Cardiac septum (tissue), 1 donor: Measurements from ENCODE around the gene OR5H15. TPM values are rescaled to one million over a fixed set of nuclear protein-coding genes. Genes with fewer than 3 reads are reported as not detected.
"Not testable (repeated sequence)": the region's sequence is repeated elsewhere in the genome, so short reads cannot be mapped to it uniquely, and the experiment has no call there.

Experiments
- DNase-seq: peaks from one replicate; pipeline ENCODE4 v3.0.0-alpha.2; 2020; ENCODE audit warnings: low spot score
- intact Hi-C: fragments of 100-400 bp; cut with DNase I; formaldehyde crosslinking; loops from one replicate; pipeline ENCODE4 v1.14.0; 2022
- long read RNA-seq: library from polyadenylated mRNA; unstranded; transcript quantifications from one replicate; pipeline ENCODE4 v2.0.0, GENCODE V29; 2021
- total RNA-seq: library from RNA; stranded (reverse); fragmentation: NEBNext Ultra II Directional; extraction: Animal tissue kit (Norgen Biotek cat#: 25700); gene quantifications from one replicate; pipeline ENCODE4 v1.2.1, GENCODE V29; 2021
- donor health status: DM: no; HTN: no; CAD: no.

OR5H15 gene
- not detected for total RNA-seq
- long read RNA-seq, result 0 reads

GRCh38 chr3:98166396-98166795 is at the start of gene OR5H15:
Gene OR5H15 (plus strand): TSS chr3:98166696. CDS start chr3:98168700, 2,004 bp downstream.
- no peak for DNase-seq
- intact Hi-C loops, result no loop called here

GRCh38 chr3:98130421-98130820 is 36.1 kb upstream of the OR5H15 start, which contains the start of gene OR5H1:
Gene OR5H1 (plus strand): TSS chr3:98130721. CDS start chr3:98132698, 1,977 bp downstream.
- intact Hi-C loops, result no loop called here
- DNase-seq, result no peak

- intact Hi-C loops, result no loop called here
- no peak for DNase-seq
Measured at GRCh38 chr3:98136631-98137030, 29.9 kb upstream of the OR5H15 start.

GRCh38 chr3:98137826-98138557 is 28.5 kb upstream of the OR5H15 start:
- DNase-seq, intact Hi-C loops: not testable (repeated sequence)

- intact Hi-C loops, result no loop called here
Measured at GRCh38 chr3:98140531-98140930, 26.0 kb upstream of the OR5H15 start.

GRCh38 chr3:98147179-98147578 is 19.3 kb upstream of the OR5H15 start, which contains the start of gene OR5H14:
Gene OR5H14 (plus strand): TSS chr3:98147479. CDS start chr3:98149386, 1,907 bp downstream.
- intact Hi-C loops, result no loop called here
- DNase-seq, result no peak

More at GRCh38 chr3:98140531-98140930, 26.0 kb upstream of the OR5H15 start:
- no peak for DNase-seq

GRCh38 chr3:98148751-98149150 is 17.7 kb upstream of the OR5H15 start:
- intact Hi-C loops, result no loop called here

GRCh38 chr3:98149456-98149855 is 17.0 kb upstream of the OR5H15 start:
- intact Hi-C loops, DNase-seq: not testable (repeated sequence)

More at GRCh38 chr3:98148751-98149150, 17.7 kb upstream of the OR5H15 start:
- DNase-seq, result no peak

- intact Hi-C loops, result no loop called here
- no peak for DNase-seq
Measured at GRCh38 chr3:98151241-98151640, 15.3 kb upstream of the OR5H15 start.

- intact Hi-C loops, result no loop called here
- no peak for DNase-seq
Measured at GRCh38 chr3:98171071-98171470, 4.6 kb downstream of the OR5H15 start.

- DNase-seq, result no peak
- intact Hi-C loops, result no loop called here
Measured at GRCh38 chr3:98172621-98173020, 6.1 kb downstream of the OR5H15 start.

- intact Hi-C loops, result no loop called here
- no peak for DNase-seq
Measured at GRCh38 chr3:98180319-98180890, 13.9 kb downstream of the OR5H15 start.

- intact Hi-C loops, result no loop called here
- no peak for DNase-seq
Measured at GRCh38 chr3:98182196-98182595, 15.7 kb downstream of the OR5H15 start.

GRCh38 chr3:98185180-98185579 is 18.7 kb downstream of the OR5H15 start:
- no peak for DNase-seq
- intact Hi-C loops, result no loop called here

- no peak for DNase-seq
- intact Hi-C loops, result no loop called here
Measured at GRCh38 chr3:98188545-98188944, 22.0 kb downstream of the OR5H15 start.

- DNase-seq, intact Hi-C loops: not testable (repeated sequence)
Measured at GRCh38 chr3:98190911-98191310, 24.4 kb downstream of the OR5H15 start.

GRCh38 chr3:98196293-98196692 is 29.8 kb downstream of the OR5H15 start:
- intact Hi-C loops, DNase-seq: not testable (repeated sequence)

- intact Hi-C loops, result no loop called here
- no peak for DNase-seq
Measured at GRCh38 chr3:98199020-98199419, 32.5 kb downstream of the OR5H15 start.

GRCh38 chr3:98209244-98209643 is 42.7 kb downstream of the OR5H15 start:
- intact Hi-C loops, result no loop called here
- no peak for DNase-seq

GRCh38 chr3:98213276-98213675 is 46.8 kb downstream of the OR5H15 start:
- DNase-seq, result no peak
- intact Hi-C loops, result loop anchor here (2.0 kb wide), 1 partner anchor 58 kb away; no protein-coding TSS in a partner anchor

- intact Hi-C loops, result no loop called here
- DNase-seq, result no peak
Measured at GRCh38 chr3:98215051-98215450, 48.6 kb downstream of the OR5H15 start.
